Liver (tissue), 1 donor: ENCODE measurements around the gene MICU2.

Experiments
- YY1 ChIP-seq: IDR thresholded peaks from 2 replicates; pipeline ENCODE4 v1.6.1; 2016; ENCODE audit warnings: antibody characterized with exemption, mild to moderate bottlenecking
- TF ChIP-seq, protein P1 (sequence below): IDR thresholded peaks from 2 replicates; pipeline ENCODE4 v1.6.1; 2016; ENCODE audit warnings: antibody characterized with exemption, mild to moderate bottlenecking

DNA sequence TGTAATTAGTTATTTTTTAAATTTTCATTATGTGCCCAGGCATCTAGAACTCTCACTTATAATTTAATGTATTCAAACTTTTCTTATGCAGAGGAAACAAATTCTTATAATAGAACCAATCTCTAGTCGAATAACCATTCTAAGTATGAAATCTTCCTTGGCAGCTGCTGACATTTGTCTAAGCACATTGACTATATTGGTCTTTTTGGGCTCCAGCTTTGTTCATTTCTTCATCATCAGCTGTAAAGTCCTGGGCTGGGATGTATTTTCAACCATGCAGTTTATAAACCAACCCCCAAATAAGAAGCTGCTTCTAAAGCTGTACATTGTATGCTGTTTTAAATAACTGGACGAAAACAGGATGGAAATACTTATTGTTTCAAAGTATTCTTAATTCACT, 2.3 kb upstream of the MICU2 start:
- TF ChIP-seq, protein P1, sequence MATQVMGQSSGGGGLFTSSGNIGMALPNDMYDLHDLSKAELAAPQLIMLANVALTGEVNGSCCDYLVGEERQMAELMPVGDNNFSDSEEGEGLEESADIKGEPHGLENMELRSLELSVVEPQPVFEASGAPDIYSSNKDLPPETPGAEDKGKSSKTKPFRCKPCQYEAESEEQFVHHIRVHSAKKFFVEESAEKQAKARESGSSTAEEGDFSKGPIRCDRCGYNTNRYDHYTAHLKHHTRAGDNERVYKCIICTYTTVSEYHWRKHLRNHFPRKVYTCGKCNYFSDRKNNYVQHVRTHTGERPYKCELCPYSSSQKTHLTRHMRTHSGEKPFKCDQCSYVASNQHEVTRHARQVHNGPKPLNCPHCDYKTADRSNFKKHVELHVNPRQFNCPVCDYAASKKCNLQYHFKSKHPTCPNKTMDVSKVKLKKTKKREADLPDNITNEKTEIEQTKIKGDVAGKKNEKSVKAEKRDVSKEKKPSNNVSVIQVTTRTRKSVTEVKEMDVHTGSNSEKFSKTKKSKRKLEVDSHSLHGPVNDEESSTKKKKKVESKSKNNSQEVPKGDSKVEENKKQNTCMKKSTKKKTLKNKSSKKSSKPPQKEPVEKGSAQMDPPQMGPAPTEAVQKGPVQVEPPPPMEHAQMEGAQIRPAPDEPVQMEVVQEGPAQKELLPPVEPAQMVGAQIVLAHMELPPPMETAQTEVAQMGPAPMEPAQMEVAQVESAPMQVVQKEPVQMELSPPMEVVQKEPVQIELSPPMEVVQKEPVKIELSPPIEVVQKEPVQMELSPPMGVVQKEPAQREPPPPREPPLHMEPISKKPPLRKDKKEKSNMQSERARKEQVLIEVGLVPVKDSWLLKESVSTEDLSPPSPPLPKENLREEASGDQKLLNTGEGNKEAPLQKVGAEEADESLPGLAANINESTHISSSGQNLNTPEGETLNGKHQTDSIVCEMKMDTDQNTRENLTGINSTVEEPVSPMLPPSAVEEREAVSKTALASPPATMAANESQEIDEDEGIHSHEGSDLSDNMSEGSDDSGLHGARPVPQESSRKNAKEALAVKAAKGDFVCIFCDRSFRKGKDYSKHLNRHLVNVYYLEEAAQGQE = no peak
- no peak for TF ChIP-seq YY1
